HEK293T (cell line): Measurements from ENCODE around the gene RBCK1.
A peak's percentile ranks its signal among the peaks of the same experiment; 100 is the strongest.
"Not testable (repeated sequence)": the region's sequence is repeated elsewhere in the genome, so short reads cannot be mapped to it uniquely, and the experiment has no call there.

ENCODE experiments used
- CTCF ChIA-PET: fragments of 350-600 bp; formaldehyde crosslinking; extraction: SDS; loops from one replicate; lab custom pipeline; 2021; ENCODE audit warnings: antibody characterized with exemption, inconsistent platforms; lab: Yijun Ruan, JAX
- POLR2A ChIA-PET: fragments of 350-600 bp; formaldehyde crosslinking; extraction: SDS; loops from one replicate; lab custom pipeline; 2020; ENCODE audit warnings: antibody characterized with exemption, inconsistent platforms; lab: Yijun Ruan, JAX
- DNase-seq: peaks from one replicate; pipeline ENCODE4 v3.0.0; 2012; ENCODE audit warnings: mixed read lengths; ENCODE audit errors: extremely low spot score
- ARNT ChIP-seq: fragments of 450-650 bp; IDR thresholded peaks from 2 replicates; pipeline ENCODE4 v1.6.1; 2017; ENCODE audit warnings: mild to moderate bottlenecking
- BHLHE40 ChIP-seq: fragments of 450-650 bp; IDR thresholded peaks from 2 replicates; pipeline ENCODE4 v1.6.1; 2016; ENCODE audit warnings: mild to moderate bottlenecking, moderate library complexity, borderline replicate concordance
- CTBP1 ChIP-seq: fragments of 450-650 bp; IDR thresholded peaks from 2 replicates; pipeline ENCODE4 v1.6.1; 2016; ENCODE audit warnings: borderline replicate concordance
- ELF4 ChIP-seq: fragments of 450-650 bp; IDR thresholded peaks from 2 replicates; pipeline ENCODE4 v1.6.1; 2017; ENCODE audit warnings: antibody characterized with exemption
- FOXA1 ChIP-seq: fragments of 450-650 bp; IDR thresholded peaks from 2 replicates; pipeline ENCODE4 v1.6.1; 2016; ENCODE audit warnings: mild to moderate bottlenecking
- FOXK2 ChIP-seq: fragments of 450-650 bp; IDR thresholded peaks from 2 replicates; pipeline ENCODE4 v1.6.1; 2016; ENCODE audit warnings: mild to moderate bottlenecking
- FOXM1 ChIP-seq: fragments of 450-650 bp; IDR thresholded peaks from 2 replicates; pipeline ENCODE4 v1.6.1; 2017; ENCODE audit warnings: mild to moderate bottlenecking, borderline replicate concordance
- HDGF ChIP-seq: fragments of 450-650 bp; IDR thresholded peaks from 2 replicates; pipeline ENCODE4 v1.6.1; 2017; ENCODE audit warnings: antibody characterized with exemption, borderline replicate concordance
- L3MBTL2 ChIP-seq: fragments of 450-650 bp; conservative IDR thresholded peaks from 2 replicates; pipeline ENCODE4 v1.6.1; 2016; ENCODE audit warnings: mild to moderate bottlenecking
- LEF1 ChIP-seq: fragments of 450-650 bp; IDR thresholded peaks from 2 replicates; pipeline ENCODE4 v1.6.1; 2017; ENCODE audit warnings: mild to moderate bottlenecking, borderline replicate concordance
- NFRKB ChIP-seq: fragments of 450-650 bp; IDR thresholded peaks from 2 replicates; pipeline ENCODE4 v1.6.1; 2016; ENCODE audit warnings: mild to moderate bottlenecking, moderate library complexity
- SP1 ChIP-seq: fragments of 450-650 bp; IDR thresholded peaks from 2 replicates; pipeline ENCODE4 v1.6.1; 2017
- SUZ12 ChIP-seq: fragments of 450-650 bp; IDR thresholded peaks from 2 replicates; pipeline ENCODE4 v1.6.1; 2016; ENCODE audit warnings: mild to moderate bottlenecking
- TARDBP ChIP-seq: fragments of 450-650 bp; IDR thresholded peaks from 2 replicates; pipeline ENCODE4 v1.6.1; 2016
- ZNF384 ChIP-seq: fragments of 450-650 bp; IDR thresholded peaks from 2 replicates; pipeline ENCODE4 v1.6.1; 2016
- TF ChIP-seq, protein P1 (sequence below): fragments of 450-650 bp; IDR thresholded peaks from 2 replicates; pipeline ENCODE4 v1.6.1; 2016

Gene RBCK1

DNA sequence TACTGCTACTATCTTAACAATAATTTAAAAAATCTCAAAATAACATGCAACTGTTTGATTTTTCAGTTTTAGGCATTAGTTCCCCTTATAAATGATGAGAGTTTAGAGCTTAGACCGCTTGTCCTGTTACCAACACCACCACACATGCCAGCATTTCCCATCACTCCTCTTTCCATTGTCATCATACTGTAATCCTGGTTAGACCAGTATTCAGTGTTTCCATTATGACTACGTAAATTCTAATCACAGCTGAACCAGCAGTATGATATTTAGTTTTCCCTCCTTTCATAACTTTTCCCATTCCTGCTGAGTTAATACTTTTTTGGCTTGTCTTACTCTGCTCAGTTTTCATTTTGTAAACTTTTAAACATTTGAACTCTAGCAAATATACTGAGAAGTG is 66.5 kb downstream of the RBCK1 start:
- POLR2A ChIA-PET, result no interaction called here
- CTCF ChIA-PET, result interaction anchor here (0.5 kb wide), 1 partner anchor 82 kb away, joined by 3 read pairs; no protein-coding TSS in a partner anchor
- TF ChIP-seq HDGF (no peak), ARNT (no peak), CTBP1 (no peak)

GRCh38 chr20:475463-476357 is 67.6 kb downstream of the RBCK1 start:
- CTCF ChIA-PET, result interaction anchor here (0.6 to 0.7 kb wide), 2 partner anchors 30 to 72 kb away, joined by 3 read pairs; no protein-coding TSS in a partner anchor
- DNase-seq, result no peak
- no peak for TF ChIP-seq SP1
- TF ChIP-seq ELF4, result no peak
- TF ChIP-seq L3MBTL2, result no peak
- no peak for TF ChIP-seq ARNT
- no peak for TF ChIP-seq FOXK2
- no peak for TF ChIP-seq LEF1
- no peak for TF ChIP-seq CTBP1
- TF ChIP-seq ZNF384, result no peak
- no peak for TF ChIP-seq NFRKB
- TF ChIP-seq, protein P1, sequence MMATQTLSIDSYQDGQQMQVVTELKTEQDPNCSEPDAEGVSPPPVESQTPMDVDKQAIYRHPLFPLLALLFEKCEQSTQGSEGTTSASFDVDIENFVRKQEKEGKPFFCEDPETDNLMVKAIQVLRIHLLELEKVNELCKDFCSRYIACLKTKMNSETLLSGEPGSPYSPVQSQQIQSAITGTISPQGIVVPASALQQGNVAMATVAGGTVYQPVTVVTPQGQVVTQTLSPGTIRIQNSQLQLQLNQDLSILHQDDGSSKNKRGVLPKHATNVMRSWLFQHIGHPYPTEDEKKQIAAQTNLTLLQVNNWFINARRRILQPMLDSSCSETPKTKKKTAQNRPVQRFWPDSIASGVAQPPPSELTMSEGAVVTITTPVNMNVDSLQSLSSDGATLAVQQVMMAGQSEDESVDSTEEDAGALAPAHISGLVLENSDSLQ, result no peak
- no peak for TF ChIP-seq TARDBP
- TF ChIP-seq HDGF, result no peak
- TF ChIP-seq FOXM1, result no peak
- no peak for TF ChIP-seq BHLHE40
- POLR2A ChIA-PET, result interaction anchor here (1.2 kb wide), 1 partner anchor 12 kb away, joined by 3 read pairs; no protein-coding TSS in a partner anchor

More for the DNA sequence above, 66.5 kb downstream of the RBCK1 start:
- no peak for DNase-seq

DNA sequence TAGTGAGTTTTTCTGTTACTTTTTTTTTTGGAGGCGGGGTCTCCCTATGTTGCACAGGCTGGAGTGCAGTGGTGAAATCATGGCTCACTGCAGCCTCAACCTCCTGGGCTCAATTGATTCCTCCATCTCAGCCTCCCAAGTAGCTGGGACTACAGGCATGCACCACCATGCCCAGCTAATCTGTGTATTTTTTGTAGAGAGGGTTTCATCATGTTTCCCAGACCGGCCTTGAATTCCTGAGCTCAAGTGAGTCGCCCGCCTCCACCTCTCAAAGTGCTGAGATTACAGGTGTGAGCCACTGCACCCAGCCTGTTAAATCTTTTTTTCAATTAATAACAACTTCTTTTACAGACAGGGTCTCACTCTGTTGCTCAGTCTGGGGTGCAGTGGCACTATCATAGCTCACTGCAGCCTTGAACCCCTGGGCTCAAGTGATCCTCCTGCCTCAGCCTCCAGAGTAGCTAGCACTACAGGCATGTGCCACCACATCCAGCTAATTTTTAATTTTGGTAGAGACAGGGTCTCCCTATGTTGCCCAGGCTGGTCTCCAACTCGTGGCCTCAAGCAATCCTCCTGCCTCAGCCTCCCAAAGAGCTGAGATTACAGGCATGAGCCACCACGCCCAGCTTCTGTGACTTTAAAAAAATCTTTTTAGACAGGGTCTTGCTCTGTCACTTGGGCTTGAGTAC is 68.6 kb downstream of the RBCK1 start:
- POLR2A ChIA-PET, result interaction anchor here (1.2 kb wide), 1 partner anchor 11 kb away, joined by 3 read pairs; no protein-coding TSS in a partner anchor
- DNase-seq, result not testable (repeated sequence)
- CTCF ChIA-PET, result interaction anchor here (1.0 kb wide), 1 partner anchor 146 kb away, joined by 3 read pairs; no protein-coding TSS in a partner anchor

DNA sequence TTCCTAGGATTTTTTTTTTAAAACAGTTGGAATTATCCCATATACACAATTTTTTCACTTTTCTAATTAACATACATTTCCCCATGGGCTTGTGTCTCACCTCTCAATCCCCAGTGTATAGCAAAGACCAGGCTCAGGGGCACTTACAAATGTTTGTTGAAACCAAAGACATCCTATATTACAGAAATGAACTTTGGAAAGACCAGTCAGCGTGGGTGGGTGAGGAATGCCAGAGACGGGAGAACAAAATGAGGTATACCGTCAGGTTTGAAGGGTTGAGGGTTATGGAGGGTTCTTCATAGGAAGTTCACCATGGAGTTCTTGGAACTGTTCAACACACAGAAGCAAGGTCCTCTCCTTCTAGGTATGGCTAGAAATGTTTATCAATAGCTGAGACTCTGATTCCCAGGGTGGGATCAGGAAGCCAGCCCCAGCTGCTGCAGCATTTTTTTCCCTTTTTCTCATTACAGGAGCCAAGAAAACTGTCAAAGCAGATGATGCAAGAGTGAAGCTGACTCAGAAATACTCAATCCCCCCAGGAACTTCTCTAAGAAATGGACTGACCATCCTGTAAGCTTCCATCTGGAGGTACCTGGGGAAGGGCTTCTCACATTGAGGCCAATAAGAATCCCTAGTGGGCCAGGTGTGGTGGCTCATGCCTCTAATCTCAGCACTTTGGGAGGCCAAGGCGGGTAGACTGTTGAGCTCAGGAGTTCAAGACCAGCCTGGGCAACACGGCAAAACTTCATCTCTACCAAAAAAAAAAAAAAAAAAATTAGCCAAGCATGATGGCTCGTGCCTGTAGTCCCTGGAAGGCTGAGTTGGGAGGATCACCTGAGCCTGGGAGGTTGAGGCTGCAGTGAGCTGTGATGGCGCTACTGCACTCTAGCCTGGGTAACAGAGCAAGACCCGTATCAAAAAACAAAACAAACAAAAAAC is 70.2 kb downstream of the RBCK1 start:
- TF ChIP-seq SP1, result no peak
- no peak for TF ChIP-seq BHLHE40
- TF ChIP-seq HDGF, result no peak
- TF ChIP-seq CTBP1, result no peak
- TF ChIP-seq LEF1, result no peak
- TF ChIP-seq, protein P1, result no peak
- no peak for TF ChIP-seq SUZ12
- TF ChIP-seq ARNT, result no peak
- TF ChIP-seq NFRKB, result no peak
- TF ChIP-seq FOXM1, result no peak
- TF ChIP-seq FOXK2, result no peak
- no peak for TF ChIP-seq TARDBP
- TF ChIP-seq FOXA1, result no peak
- TF ChIP-seq ELF4, result no peak
- no peak for TF ChIP-seq ZNF384
- no peak for TF ChIP-seq L3MBTL2
- POLR2A ChIA-PET, result no interaction called here
- CTCF ChIA-PET, result no interaction called here
- DNase-seq, result no peak

GRCh38 chr20:478949-479429 is 70.9 kb downstream of the RBCK1 start:
- CTCF ChIA-PET, result no interaction called here
- POLR2A ChIA-PET, result no interaction called here
- DNase-seq, result peak; percentile 51
- TF ChIP-seq L3MBTL2 (no peak), ZNF384 (no peak), SUZ12 (no peak)

- DNase-seq, result no peak
- ChIA-PET CTCF (no interaction called here), POLR2A (no interaction called here)
- TF ChIP-seq FOXM1, result no peak
- no peak for TF ChIP-seq SUZ12
- TF ChIP-seq ELF4, result no peak
These were observed 71.4 kb downstream of the RBCK1 start for GRCh38 chr20:479487-479886.
